BLaER1 (cell line): ENCODE results near the gene RPS6KA2.

ENCODE experiments used
- H3K27ac ChIP-seq: shearing (Covaris generic); formaldehyde crosslinking; 2 replicates; pipeline ENCODE4 v1.8.1; 2022
- H3K27me3 ChIP-seq: shearing (Covaris generic); formaldehyde crosslinking; 2 replicates; pipeline ENCODE4 v1.8.1; 2022
- H3K36me3 ChIP-seq: shearing (Covaris generic); formaldehyde crosslinking; 2 replicates; pipeline ENCODE4 v1.8.1; 2022
- H3K4me1 ChIP-seq: shearing (Covaris generic); formaldehyde crosslinking; 2 replicates; pipeline ENCODE4 v1.8.1; 2022
- H3K4me2 ChIP-seq: shearing (Covaris generic); formaldehyde crosslinking; 2 replicates; pipeline ENCODE4 v1.8.1; 2022
- H3K4me3 ChIP-seq: shearing (Covaris generic); formaldehyde crosslinking; 2 replicates; pipeline ENCODE4 v1.8.1; 2022
- H3K9ac ChIP-seq: shearing (Covaris generic); formaldehyde crosslinking; 2 replicates; pipeline ENCODE4 v1.8.1; 2022
- H3K9me3 ChIP-seq: shearing (Covaris generic); formaldehyde crosslinking; 2 replicates; pipeline ENCODE4 v1.8.1; 2022
- H4K20me1 ChIP-seq: shearing (Covaris generic); formaldehyde crosslinking; 2 replicates; pipeline ENCODE4 v1.8.1; 2022
- Cebpa-rat ChIP-seq: shearing (Covaris generic); IDR thresholded peaks from 2 replicates; pipeline ENCODE4 v1.8.1; 2022

The RPS6KA2 gene

GRCh38 chr6:166611631-166612030 lies 15.4 kb downstream of the RPS6KA2 start:
- H3K4me3 ChIP-seq = no peak overlapping the region
- no peak overlapping the region for H3K4me2 ChIP-seq
- no peak overlapping the region for H3K9ac ChIP-seq
- TF ChIP-seq Cebpa-rat = no peak
- no peaks in the 10 kb centered on the region for H3K36me3 ChIP-seq
- no peak overlapping the region for H3K27ac ChIP-seq
- no peaks in the 10 kb centered on the region; the same call in 1 of the 2 replicates for H4K20me1 ChIP-seq
- no peaks in the 10 kb centered on the region for H3K27me3 ChIP-seq
- no peaks in the 10 kb centered on the region for H3K9me3 ChIP-seq
- H3K4me1 ChIP-seq = no peaks in the 10 kb centered on the region

- Histone ChIP-seq H3K27me3 (no peaks in the 10 kb centered on the region), H3K9ac (no peak overlapping the region), H3K9me3 (no peaks in the 10 kb centered on the region), H3K4me1 (no peaks in the 10 kb centered on the region), H4K20me1 (no peaks in the 10 kb centered on the region; the same call in 1 of the 2 replicates), H3K36me3 (no peaks in the 10 kb centered on the region), H3K4me2 (no peak overlapping the region), H3K4me3 (no peak overlapping the region), H3K27ac (no peak overlapping the region)
- no peak for TF ChIP-seq Cebpa-rat
Observed at GRCh38 chr6:166610069-166610468, 17.0 kb downstream of the RPS6KA2 start.

GRCh38 chr6:166608774-166609173 lies 18.3 kb downstream of the RPS6KA2 start:
- H3K27ac ChIP-seq = no peak overlapping the region
- H4K20me1 ChIP-seq = no peaks in the 10 kb centered on the region
- no peaks in the 10 kb centered on the region for H3K27me3 ChIP-seq

GRCh38 chr6:166605752-166606151 lies 21.3 kb downstream of the RPS6KA2 start:
- H3K27me3 ChIP-seq = no peaks in the 10 kb centered on the region
- H3K4me3 ChIP-seq = no peak overlapping the region
- H3K4me2 ChIP-seq = no peak overlapping the region
- H3K4me1 ChIP-seq = no peaks in the 10 kb centered on the region
- TF ChIP-seq Cebpa-rat = no peak
- H3K36me3 ChIP-seq = no peaks in the 10 kb centered on the region
- H3K9ac ChIP-seq = no peak overlapping the region
- H3K27ac ChIP-seq = no peak overlapping the region
- no peaks in the 10 kb centered on the region for H4K20me1 ChIP-seq
- peaks cover 6% of the 10 kb centered on the region; the same call in 1 of the 2 replicates for H3K9me3 ChIP-seq

More at GRCh38 chr6:166608774-166609173, 18.3 kb downstream of the RPS6KA2 start:
- Histone ChIP-seq H3K4me3 (no peak overlapping the region), H3K4me1 (no peaks in the 10 kb centered on the region), H3K9ac (no peak overlapping the region), H3K9me3 (no peaks in the 10 kb centered on the region), H3K4me2 (no peak overlapping the region), H3K36me3 (no peaks in the 10 kb centered on the region)
- TF ChIP-seq Cebpa-rat = no peak

DNA sequence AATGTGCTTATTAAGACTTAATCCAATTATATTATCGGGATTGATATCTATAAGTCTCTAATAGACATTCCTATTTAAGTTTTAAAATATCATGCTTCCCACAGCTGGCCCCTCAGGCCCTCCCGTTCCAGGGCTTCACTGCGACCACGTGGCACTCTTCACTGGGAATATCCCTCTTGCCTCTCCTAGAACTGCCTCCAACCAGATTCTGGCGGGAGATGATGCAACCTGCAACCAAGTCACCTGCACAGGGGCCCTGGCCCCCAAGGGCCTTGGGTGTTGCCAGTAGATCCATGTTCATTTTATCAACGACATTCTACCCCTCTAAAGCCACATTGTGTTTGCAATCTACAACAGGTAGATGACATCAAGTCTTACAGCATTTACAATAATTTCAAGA lies 22.1 kb downstream of the RPS6KA2 start:
- Histone ChIP-seq H3K4me1 (no peaks in the 10 kb centered on the region), H3K4me3 (no peak overlapping the region), H3K9me3 (peaks cover 6% of the 10 kb centered on the region; the same call in 1 of the 2 replicates), H3K27ac (no peak overlapping the region), H3K4me2 (no peak overlapping the region), H3K27me3 (no peaks in the 10 kb centered on the region), H3K9ac (no peak overlapping the region), H4K20me1 (no peaks in the 10 kb centered on the region), H3K36me3 (no peaks in the 10 kb centered on the region)
- TF ChIP-seq Cebpa-rat = no peak

DNA sequence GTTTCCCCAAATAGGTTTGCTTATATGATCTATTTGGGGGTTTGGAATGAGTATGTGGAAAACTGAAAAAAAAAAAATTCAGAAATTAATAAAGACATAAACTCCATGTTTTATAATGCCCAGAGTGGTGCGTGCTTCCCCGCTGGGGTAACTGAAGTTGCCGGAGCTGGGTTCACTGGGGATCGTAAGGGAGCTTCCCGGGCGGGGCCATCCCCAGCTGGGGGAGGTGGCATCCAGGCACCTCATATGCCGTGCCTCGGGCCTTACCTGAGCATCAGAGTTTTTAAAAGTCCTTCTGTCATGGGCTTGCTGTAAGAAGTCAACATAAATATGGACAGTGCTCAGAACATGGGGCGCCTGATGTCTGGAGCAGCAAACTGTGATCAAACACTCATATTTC lies 22.7 kb downstream of the RPS6KA2 start:
- Histone ChIP-seq H3K4me3 (no peak overlapping the region), H3K27ac (no peak overlapping the region), H3K9me3 (peaks cover 6% of the 10 kb centered on the region; the same call in 1 of the 2 replicates), H3K4me2 (no peak overlapping the region), H3K9ac (no peak overlapping the region), H3K36me3 (no peaks in the 10 kb centered on the region), H3K4me1 (no peaks in the 10 kb centered on the region), H3K27me3 (no peaks in the 10 kb centered on the region), H4K20me1 (no peaks in the 10 kb centered on the region)
- TF ChIP-seq Cebpa-rat = no peak

DNA sequence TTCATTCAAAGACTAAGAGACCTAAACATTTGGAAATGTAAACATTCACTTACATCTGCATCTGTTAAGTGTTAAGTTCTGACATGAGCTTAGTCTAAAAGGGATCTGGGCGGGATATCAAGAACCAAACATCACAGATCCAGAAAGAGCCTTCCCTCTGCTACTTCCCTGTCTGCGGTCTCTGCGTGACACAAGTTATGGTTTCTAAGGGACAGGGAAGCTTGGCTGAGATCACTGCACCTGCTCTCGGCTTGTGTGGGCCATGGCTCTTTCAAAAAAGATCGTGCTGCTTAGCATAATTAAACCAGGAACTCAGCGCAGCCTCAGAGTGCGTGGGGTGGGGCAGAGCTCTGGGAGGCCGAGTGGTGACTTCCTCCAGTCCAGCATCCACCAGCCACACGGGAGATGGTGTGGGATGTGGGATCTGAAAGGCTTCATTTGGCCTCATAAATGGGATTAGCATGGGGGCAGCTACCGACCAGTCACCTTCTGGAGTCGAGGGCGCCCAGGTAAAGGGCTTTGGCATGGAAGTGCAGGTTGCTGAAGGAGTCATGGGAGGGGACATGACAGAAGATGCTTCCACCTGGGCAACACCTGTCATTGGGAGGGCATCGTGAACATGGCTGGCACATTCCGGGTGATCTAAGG lies 23.9 kb downstream of the RPS6KA2 start:
- TF ChIP-seq Cebpa-rat = no peak
- Histone ChIP-seq H3K9me3 (peaks cover 6% of the 10 kb centered on the region; the same call in 1 of the 2 replicates), H3K4me2 (no peak overlapping the region), H3K27ac (no peak overlapping the region), H3K4me3 (no peak overlapping the region), H3K4me1 (no peaks in the 10 kb centered on the region), H3K27me3 (no peaks in the 10 kb centered on the region), H3K36me3 (no peaks in the 10 kb centered on the region), H3K9ac (no peak overlapping the region), H4K20me1 (no peaks in the 10 kb centered on the region)

GRCh38 chr6:166601956-166602355 lies 25.1 kb downstream of the RPS6KA2 start:
- no peak overlapping the region for H3K27ac ChIP-seq
- no peaks in the 10 kb centered on the region for H3K27me3 ChIP-seq
- no peak overlapping the region for H3K9ac ChIP-seq
- H3K36me3 ChIP-seq = no peaks in the 10 kb centered on the region
- peaks cover 6% of the 10 kb centered on the region; the same call in 1 of the 2 replicates for H3K9me3 ChIP-seq
- H3K4me3 ChIP-seq = no peak overlapping the region
- no peaks in the 10 kb centered on the region for H4K20me1 ChIP-seq
- peaks cover 3% of the 10 kb centered on the region; the same call in 1 of the 2 replicates for H3K4me1 ChIP-seq
- no peak overlapping the region for H3K4me2 ChIP-seq
- TF ChIP-seq Cebpa-rat = no peak

GRCh38 chr6:166600931-166601330 lies 26.1 kb downstream of the RPS6KA2 start:
- peaks cover 5% of the 10 kb centered on the region; the same call in 1 of the 2 replicates for H3K4me1 ChIP-seq
- H4K20me1 ChIP-seq = no peaks in the 10 kb centered on the region
- no peak for TF ChIP-seq Cebpa-rat
- no peak overlapping the region for H3K4me3 ChIP-seq
- H3K27me3 ChIP-seq = no peaks in the 10 kb centered on the region
- peaks cover 6% of the 10 kb centered on the region; the same call in 1 of the 2 replicates for H3K9me3 ChIP-seq
- no peak overlapping the region for H3K9ac ChIP-seq
- no peak overlapping the region for H3K27ac ChIP-seq
- H3K4me2 ChIP-seq = no peak overlapping the region
- H3K36me3 ChIP-seq = no peaks in the 10 kb centered on the region

GRCh38 chr6:166599205-166599604 lies 27.8 kb downstream of the RPS6KA2 start:
- Histone ChIP-seq H3K9me3 (peaks cover 6% of the 10 kb centered on the region; the same call in 1 of the 2 replicates), H3K4me2 (no peak overlapping the region)

More at GRCh38 chr6:166599205-166599604, 27.8 kb downstream of the RPS6KA2 start:
- H3K27me3 ChIP-seq = no peaks in the 10 kb centered on the region
- H4K20me1 ChIP-seq = no peaks in the 10 kb centered on the region
- H3K4me3 ChIP-seq = no peak overlapping the region
- TF ChIP-seq Cebpa-rat = no peak
- no peaks in the 10 kb centered on the region for H3K36me3 ChIP-seq
- H3K27ac ChIP-seq = no peak overlapping the region
- peaks cover 5% of the 10 kb centered on the region; the same call in 1 of the 2 replicates for H3K4me1 ChIP-seq
- H3K9ac ChIP-seq = no peak overlapping the region
